Lung (tissue), 12 donors: ENCODE measurements around the gene EPS15. TPM values are rescaled to one million over a fixed set of nuclear protein-coding genes. Genes with fewer than 3 reads are reported as not detected.

Experiments used
- ATAC-seq: fragments of 200-7000 bp; cut with Tn5 transposase; one replicate; pipeline ENCODE4 v1.9.1; 2020; ENCODE audit warnings: moderate number of reproducible peaks; ENCODE audit not compliant: insufficient read depth, low FRiP score
- DNase-seq, 3 donors: peaks; one replicate each; pipeline ENCODE4 v3.0.0-alpha.2; 2013 to 2017
- H3K27ac ChIP-seq, 2 donors: one replicate each; pipeline ENCODE4 v1.5.1; 2013; ENCODE audit warnings: mild to moderate bottlenecking in 2 of 2, moderate library complexity in 2 of 2, control low read depth in 1 of 2, inconsistent platforms in 1 of 2, low read depth in 1 of 2, low read length in 1 of 2
- H3K27me3 ChIP-seq, 3 donors: one replicate each; pipeline ENCODE4 v1.5.1; 2013; ENCODE audit warnings: low read length in 2 of 3; ENCODE audit not compliant: control insufficient read depth in 3 of 3, insufficient read depth in 3 of 3
- H3K36me3 ChIP-seq, 4 donors: one replicate each; pipeline ENCODE4 v1.5.1; 2013; ENCODE audit warnings: low read length in 4 of 4, mild to moderate bottlenecking in 1 of 4, moderate library complexity in 1 of 4; ENCODE audit not compliant: control insufficient read depth in 4 of 4, insufficient read depth in 4 of 4
- H3K4me1 ChIP-seq, 5 donors: one replicate each; pipeline ENCODE4 v1.5.1; 2013; ENCODE audit warnings: low read length in 5 of 5, mild to moderate bottlenecking in 2 of 5, moderate library complexity in 1 of 5; ENCODE audit not compliant: control insufficient read depth in 5 of 5, insufficient read depth in 5 of 5
- H3K4me3 ChIP-seq: one replicate; pipeline ENCODE4 v1.5.1; 2013; ENCODE audit warnings: mild to moderate bottlenecking, control low read depth, moderate library complexity
- H3K9ac ChIP-seq, 2 donors: one replicate each; pipeline ENCODE4 v1.5.1; 2013; ENCODE audit warnings: low read length in 2 of 2, control low read depth in 1 of 2; ENCODE audit not compliant: insufficient read depth in 1 of 2
- H3K9me3 ChIP-seq, 4 donors: one replicate each; pipeline ENCODE4 v1.5.1; 2013; ENCODE audit warnings: low read length in 3 of 4, mild to moderate bottlenecking in 1 of 4, moderate library complexity in 1 of 4; ENCODE audit not compliant: control insufficient read depth in 4 of 4, insufficient read depth in 3 of 4
- CTCF ChIP-seq: IDR thresholded peaks from 2 replicates; pipeline ENCODE4 v1.5.1; 2012; ENCODE audit warnings: mild to moderate bottlenecking; ENCODE audit errors: control extremely low read depth, extremely low read depth
- WGBS, 2 donors: extraction: QIAGEN DNeasy Blood & Tissue Kit; methylation state at CpG; one replicate each; pipeline ENCODE4 v1.1.7; 2013; 5-methylcytosine and 5-hydroxymethylcytosine counted together
- polyA plus RNA-seq, 2 donors: library from polyadenylated mRNA; stranded (reverse); fragments of 200-250 nt; gene quantifications; one replicate each; pipeline ENCODE4 v1.2.1, GENCODE V29; 2013
- total RNA-seq, 2 donors: library from RNA; depleted of rRNA in 1 of 2; stranded (reverse); fragments of >200 nt in 1 of 2; gene quantifications; one replicate each; pipeline ENCODE4 v1.2.1, GENCODE V29; 2014 to 2021
- donor health status: control.
- donor health status: control.
- donor health status: Bipolar disorder and iron deficiency.
- donor health status: healthy.
- donor health status: DM: yes; HTN: yes; CAD: no.

The EPS15 gene
- total and polyA plus RNA-seq, 4 donors, result 19.2 to 87.2 (median 45.5) TPM

- peaks cover 1 to 25% (median 11%) of the 10 kb centered on the region in 5 donors for H3K4me1 ChIP-seq
- peak overlapping the region in 1 of 2 donors; percentile 4 for H3K9ac ChIP-seq
- no peaks in the 10 kb centered on the region for H3K9me3 ChIP-seq
Observed at GRCh38 chr1:51514733-51515132, 4.3 kb downstream of the EPS15 start.

GRCh38 chr1:51512606-51513005 is 6.5 kb downstream of the EPS15 start:
- H3K4me3 ChIP-seq, result no peak overlapping the region
- H3K9me3 ChIP-seq, result no peaks in the 10 kb centered on the region
- WGBS, 2 donors, result 96 to 100% methylated on average over 1 of the region's 1 CpG
- no peak for DNase-seq
- TF ChIP-seq CTCF, result no peak
- H3K36me3 ChIP-seq, result no peaks in the 10 kb centered on the region
- H3K27me3 ChIP-seq, result no peaks in the 10 kb centered on the region
- ATAC-seq, result no peak
- no peak overlapping the region for H3K27ac ChIP-seq
- H3K4me1 ChIP-seq, result peaks cover 1 to 18% (median 11%) of the 10 kb centered on the region in 5 donors
- no peak overlapping the region for H3K9ac ChIP-seq

More at GRCh38 chr1:51514733-51515132, 4.3 kb downstream of the EPS15 start:
- Histone ChIP-seq H3K4me3 (no peak overlapping the region), H3K36me3 (no peaks in the 10 kb centered on the region), H3K27me3 (no peaks in the 10 kb centered on the region), H3K27ac (no peak overlapping the region)
- no peak for DNase-seq
- ATAC-seq, result no peak
- TF ChIP-seq CTCF, result no peak
- 19 to 33% methylated on average over 2 of the region's 2 CpGs for WGBS, 2 donors

- no peak for TF ChIP-seq CTCF
- Histone ChIP-seq H3K36me3 (no peaks in the 10 kb centered on the region), H3K4me1 (peaks cover 1 to 14% (median 7%) of the 10 kb centered on the region in 5 donors), H3K27ac (no peak overlapping the region), H3K9ac (no peak overlapping the region), H3K9me3 (no peaks in the 10 kb centered on the region), H3K4me3 (no peak overlapping the region), H3K27me3 (no peaks in the 10 kb centered on the region)
- no peak for DNase-seq
- ATAC-seq, result no peak
Observed at GRCh38 chr1:51512120-51512519, 6.9 kb downstream of the EPS15 start.

- Histone ChIP-seq H3K9me3 (no peaks in the 10 kb centered on the region), H3K27ac (no peak overlapping the region), H3K36me3 (no peaks in the 10 kb centered on the region), H3K4me1 (peaks cover 0 to 10% (median 3%) of the 10 kb centered on the region in 5 donors), H3K4me3 (no peak overlapping the region), H3K27me3 (no peaks in the 10 kb centered on the region), H3K9ac (no peak overlapping the region)
- DNase-seq (no peak), ATAC-seq (no peak)
- no peak for TF ChIP-seq CTCF
- WGBS, 2 donors, result 72 to 82% methylated on average over 2 of the region's 2 CpGs
Observed at GRCh38 chr1:51509773-51510172, 9.3 kb downstream of the EPS15 start.
